Measurements from ENCODE around the gene PSG3.
"Not testable (repeated sequence)": the region's sequence is repeated elsewhere in the genome, so short reads cannot be mapped to it uniquely, and the experiment has no call there.

- not testable (repeated sequence) for TF ChIP-seq POLR2A (IDR thresholded peaks at IDR 0.05; ENCODE audit: low read length); GATA1 (IDR thresholded peaks at IDR 0.05; ENCODE audit: low read depth, low read length)
These were observed 29.3 kb downstream of the PSG3 start for GRCh38 chr19:42710986-42711385.

All from erythroblast (primary cell).